DOHH2 (cell line): Measurements from ENCODE around the gene TAF4.

ENCODE experiments used
- CTCF ChIP-seq: fragments of 200-600 bp; sonication (generic); IDR thresholded peaks from one replicate; pipeline ENCODE4 v1.5.1; 2014; ENCODE audit warnings: antibody characterized with exemption, mild to moderate bottlenecking, low read depth, low read length; ENCODE audit not compliant: poor library complexity, severe bottlenecking
- EZH2phosphoT487 ChIP-seq: fragments of 200-600 bp; sonication (generic); IDR thresholded peaks from 2 replicates; pipeline ENCODE4 v1.6.1; 2017; ENCODE audit warnings: borderline replicate concordance, mild to moderate bottlenecking, antibody characterized with exemption, low read length, moderate library complexity, mixed read lengths

GRCh38 chr20:61929971-61930666, 135.6 kb downstream of the TAF4 start:
- no peak for TF ChIP-seq CTCF
- TF ChIP-seq EZH2phosphoT487: no peak
